Kidney epithelial cell (primary cell): Measurements from ENCODE around the gene SLC13A3. TPM values are rescaled to one million over a fixed set of nuclear protein-coding genes. Genes with fewer than 3 reads are reported as not detected.

Source experiments
- DNase-seq: peaks from one replicate; pipeline ENCODE4 v3.0.0-alpha.2; 2010; ENCODE audit warnings: low read depth
- H3K27me3 ChIP-seq: 2 replicates; pipeline ENCODE4 v1.6.0; 2011; ENCODE audit warnings: low read length; ENCODE audit not compliant: control insufficient read depth, insufficient read depth
- H3K36me3 ChIP-seq: 2 replicates; pipeline ENCODE4 v1.5.1; 2011; ENCODE audit warnings: low read length; ENCODE audit not compliant: control insufficient read depth, insufficient read depth
- H3K4me3 ChIP-seq: 2 replicates; pipeline ENCODE4 v1.5.1; 2011; ENCODE audit warnings: low read depth, mild to moderate bottlenecking, control low read depth, low read length
- total RNA-seq: library from RNA; depleted of rRNA; stranded (reverse); fragments of >200 nt; gene quantifications from 2 replicates; pipeline ENCODE4 v1.2.3, GENCODE V29; 2015
- TF ChIP-seq, protein P1 (sequence below): IDR thresholded peaks from 2 replicates; pipeline ENCODE4 v1.5.1; 2011; ENCODE audit warnings: mild to moderate bottlenecking, moderate library complexity, low read length, control low read depth, inconsistent platforms; ENCODE audit not compliant: insufficient read depth, poor library complexity, severe bottlenecking

The SLC13A3 gene
- total RNA-seq, 1 donor from 2014 or later: 3.4 TPM

DNA sequence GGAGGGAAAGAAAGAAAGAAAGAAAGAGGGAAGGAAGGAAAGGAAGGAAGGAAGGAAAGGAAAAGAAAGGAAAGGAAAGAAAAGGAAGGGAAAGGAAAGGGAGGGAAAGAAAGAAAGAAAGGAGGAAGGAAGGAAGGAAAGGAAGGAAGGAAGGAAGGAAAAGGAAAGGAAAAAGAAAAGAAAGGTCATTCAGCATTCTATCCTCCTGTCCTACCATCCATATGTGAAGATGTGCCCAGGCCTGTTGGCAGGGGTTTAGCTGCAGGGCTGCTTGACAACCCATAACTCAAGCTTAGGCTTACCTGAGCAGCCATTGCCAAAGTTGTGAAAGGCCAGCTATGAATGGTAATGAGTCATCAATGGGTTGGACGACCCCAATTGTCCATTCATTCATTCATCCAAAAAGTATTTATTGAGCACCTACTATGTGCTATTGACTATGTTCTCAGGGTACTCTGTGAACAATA lies 50.9 kb downstream of the SLC13A3 start:
- H3K27me3 ChIP-seq: no peaks in the 10 kb centered on the region
- no peaks in the 10 kb centered on the region for H3K36me3 ChIP-seq
- TF ChIP-seq, protein P1, sequence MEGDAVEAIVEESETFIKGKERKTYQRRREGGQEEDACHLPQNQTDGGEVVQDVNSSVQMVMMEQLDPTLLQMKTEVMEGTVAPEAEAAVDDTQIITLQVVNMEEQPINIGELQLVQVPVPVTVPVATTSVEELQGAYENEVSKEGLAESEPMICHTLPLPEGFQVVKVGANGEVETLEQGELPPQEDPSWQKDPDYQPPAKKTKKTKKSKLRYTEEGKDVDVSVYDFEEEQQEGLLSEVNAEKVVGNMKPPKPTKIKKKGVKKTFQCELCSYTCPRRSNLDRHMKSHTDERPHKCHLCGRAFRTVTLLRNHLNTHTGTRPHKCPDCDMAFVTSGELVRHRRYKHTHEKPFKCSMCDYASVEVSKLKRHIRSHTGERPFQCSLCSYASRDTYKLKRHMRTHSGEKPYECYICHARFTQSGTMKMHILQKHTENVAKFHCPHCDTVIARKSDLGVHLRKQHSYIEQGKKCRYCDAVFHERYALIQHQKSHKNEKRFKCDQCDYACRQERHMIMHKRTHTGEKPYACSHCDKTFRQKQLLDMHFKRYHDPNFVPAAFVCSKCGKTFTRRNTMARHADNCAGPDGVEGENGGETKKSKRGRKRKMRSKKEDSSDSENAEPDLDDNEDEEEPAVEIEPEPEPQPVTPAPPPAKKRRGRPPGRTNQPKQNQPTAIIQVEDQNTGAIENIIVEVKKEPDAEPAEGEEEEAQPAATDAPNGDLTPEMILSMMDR: no peak
- H3K4me3 ChIP-seq: no peak overlapping the region
- no peak for DNase-seq

DNA sequence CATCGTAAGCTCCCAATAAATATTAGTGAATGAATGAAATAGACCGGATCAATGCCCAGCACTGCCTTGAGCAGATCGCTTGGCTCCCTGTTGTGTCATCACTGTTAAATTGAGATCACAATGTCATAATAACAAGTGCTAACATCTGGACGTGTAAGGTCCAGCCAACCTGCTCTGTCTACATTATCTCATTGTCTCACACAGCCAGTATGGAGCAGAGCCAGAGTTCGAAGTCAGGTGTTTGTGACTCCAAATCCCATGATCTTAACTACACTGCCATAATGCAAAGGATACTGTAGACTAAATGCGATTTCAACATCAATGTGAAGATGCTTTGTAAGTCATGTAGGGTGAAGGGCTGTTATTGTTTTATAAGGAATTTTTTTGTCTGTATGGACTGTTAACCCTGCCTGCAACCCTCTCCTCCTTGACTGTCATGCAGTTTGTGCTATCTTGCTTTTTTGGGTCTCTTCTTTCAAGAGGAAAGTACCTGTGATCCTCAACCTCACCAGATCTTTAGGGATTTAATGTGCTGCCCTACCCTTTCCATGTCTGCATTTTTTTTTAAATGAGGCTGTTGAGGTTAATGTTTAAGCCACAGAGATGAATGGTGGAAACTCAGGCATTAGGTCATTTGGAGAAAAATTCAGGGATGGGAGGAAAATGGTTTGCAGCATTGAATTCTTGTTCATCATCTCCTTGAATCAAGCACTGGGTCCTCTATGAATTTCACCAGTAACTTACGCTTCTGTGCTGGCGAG lies 51.9 kb downstream of the SLC13A3 start:
- Histone ChIP-seq H3K4me3 (no peak overlapping the region), H3K36me3 (no peaks in the 10 kb centered on the region), H3K27me3 (no peaks in the 10 kb centered on the region)
- TF ChIP-seq, protein P1: no peak
- no peak for DNase-seq

DNA sequence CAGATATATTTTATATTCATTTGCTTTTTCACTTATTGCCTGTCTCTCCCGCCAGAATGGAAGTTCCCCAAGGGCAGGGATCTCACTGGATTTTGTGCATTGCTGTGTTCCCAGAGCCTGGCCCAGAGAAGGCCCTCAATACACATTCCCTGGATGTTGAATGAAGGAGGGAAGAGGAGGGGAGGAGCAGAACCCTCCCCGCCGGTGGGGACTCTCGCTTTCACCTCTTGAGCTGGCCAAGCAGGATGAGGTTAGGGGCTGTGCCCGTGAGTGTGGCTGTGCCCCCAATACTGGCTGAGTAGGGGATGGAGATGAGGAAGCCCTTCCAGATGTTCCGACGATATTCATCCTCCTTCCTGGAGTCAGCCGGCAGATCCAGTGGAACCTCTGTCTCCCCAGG lies 55.3 kb downstream of the SLC13A3 start:
- no peak for DNase-seq
- TF ChIP-seq, protein P1: no peak
- Histone ChIP-seq H3K27me3 (no peaks in the 10 kb centered on the region), H3K36me3 (no peaks in the 10 kb centered on the region), H3K4me3 (no peak overlapping the region)

DNA sequence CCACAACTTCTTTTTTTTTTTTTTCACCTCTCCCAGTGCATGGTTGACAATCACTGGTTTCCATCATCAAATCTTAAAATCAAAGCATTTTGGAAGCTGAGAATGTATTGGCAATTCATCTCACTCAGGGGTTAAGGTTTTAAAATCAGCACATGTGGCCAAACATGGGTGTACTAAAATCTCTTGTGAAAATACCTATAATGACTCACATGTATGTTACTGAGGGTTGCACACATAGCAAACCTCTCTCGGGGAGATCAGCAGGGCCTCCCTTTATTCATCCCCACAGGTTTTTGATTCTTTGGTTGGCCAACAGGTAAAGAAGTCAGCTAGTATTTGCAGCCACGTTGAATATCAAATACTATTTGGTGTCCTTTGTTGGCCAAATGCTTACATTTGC lies 56.5 kb downstream of the SLC13A3 start:
- no peak for DNase-seq
- Histone ChIP-seq H3K4me3 (no peak overlapping the region), H3K36me3 (no peaks in the 10 kb centered on the region), H3K27me3 (no peaks in the 10 kb centered on the region)
- TF ChIP-seq, protein P1: no peak

DNA sequence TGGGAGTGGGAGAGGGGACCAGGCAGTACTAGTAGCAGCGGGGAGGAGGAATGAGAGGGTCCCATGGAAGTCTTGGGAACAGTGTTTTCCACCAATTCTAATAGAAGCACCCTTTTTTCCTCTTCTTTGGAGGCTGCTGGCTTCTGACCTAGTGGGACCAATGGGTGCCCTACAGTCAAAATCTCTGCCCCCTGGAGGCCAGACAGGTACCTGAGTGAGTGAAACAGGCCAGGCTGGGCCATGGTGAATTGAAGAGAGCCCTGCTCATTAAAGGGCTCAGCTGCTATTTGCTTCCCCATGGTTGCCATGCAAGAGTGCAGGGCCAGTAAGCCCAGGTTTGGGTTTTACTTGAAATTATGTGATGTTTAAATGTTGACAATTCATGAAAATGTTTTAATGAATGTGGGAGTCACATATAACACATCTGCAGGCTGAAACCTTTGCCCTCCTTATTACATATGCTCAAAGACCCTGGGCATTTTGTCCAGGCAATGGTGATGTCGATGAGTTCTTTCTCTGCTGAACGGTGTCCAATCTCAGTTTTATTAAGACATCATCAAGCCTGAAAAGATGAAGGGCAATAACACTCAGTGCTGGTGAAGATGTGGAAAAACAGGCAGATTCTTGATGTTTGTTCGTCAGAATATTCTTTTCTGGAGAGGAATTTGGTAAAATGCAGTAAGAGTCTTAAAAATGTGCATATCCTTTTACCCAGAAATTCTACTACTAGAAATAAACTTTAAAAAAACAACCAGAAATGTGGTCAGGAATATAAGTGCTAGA lies 58.5 kb downstream of the SLC13A3 start:
- Histone ChIP-seq H3K36me3 (no peaks in the 10 kb centered on the region), H3K4me3 (no peak overlapping the region), H3K27me3 (no peaks in the 10 kb centered on the region)
- TF ChIP-seq, protein P1: no peak
- DNase-seq: no peak
